HCT116 (cell line): Measurements from ENCODE around the gene TAF5L. TPM values are rescaled to one million over a fixed set of nuclear protein-coding genes. Genes with fewer than 3 reads are reported as not detected.

ENCODE experiments used
- ATAC-seq: fragments of 200-7000 bp; cut with Tn5 transposase; 2 replicates; pipeline ENCODE4 v1.9.1; 2020; ENCODE audit warnings: mild to moderate bottlenecking, moderate library complexity
- BruUV-seq: library from RNA; stranded (reverse); fragments of 400-500 nt; replicated peaks from 2 replicates; lab custom pipeline; 2021; lab: Mats Ljungman, UMichigan
- CTCF ChIA-PET: fragments of 300-600 bp; sonication (Branson Sonifier 250); formaldehyde crosslinking; loops from one replicate; lab custom pipeline; 2021; ENCODE audit warnings: antibody characterized with exemption; lab: Charles Lee
- POLR2A ChIA-PET: fragments of 300-600, 350-600 bp; sonication (Branson Sonifier 250); formaldehyde crosslinking; loops from one replicate; lab custom pipeline; 2021; ENCODE audit warnings: antibody characterized with exemption; lab: Charles Lee
- RAD21 ChIA-PET, 2 experiments: fragments of 300-600 bp; sonication (Branson Sonifier 250); formaldehyde crosslinking; loops; one replicate each; lab custom pipeline; 2023; ENCODE audit warnings: low total read pairs in 2 of 2; ENCODE audit not compliant: uncharacterized antibody in 2 of 2, unreplicated experiment in 2 of 2, low non-redundant PET in 1 of 2; lab: Charles Lee
- DNase-seq: peaks from one replicate; pipeline ENCODE4 v3.0.0-alpha.2; 2010; ENCODE audit warnings: low read depth, low spot score
- H2AFZ ChIP-seq: fragments of 200-600 bp; shearing (Covaris generic), sonication (generic); 2 replicates; pipeline ENCODE4 v1.6.1; 2017; ENCODE audit warnings: low read depth, mixed run types, mixed read lengths, antibody characterized with exemption, low read length; ENCODE audit not compliant: poor library complexity, severe bottlenecking
- H3K27ac ChIP-seq: 2 replicates; pipeline ENCODE4 v1.5.1; 2012; ENCODE audit warnings: low read depth, low read length
- H3K27me3 ChIP-seq: fragments of 200-600 bp; sonication (generic); 2 replicates; pipeline ENCODE4 v1.6.1; 2016; ENCODE audit warnings: mixed run types, low read length, mixed read lengths; ENCODE audit not compliant: insufficient read depth
- H3K36me3 ChIP-seq, 2 experiments: fragments of 200-500 bp in 1 of 2; fragments of 200-600 bp in 1 of 2; sonication (Bioruptor generic) in 1 of 2; sonication (generic) in 1 of 2; 2 replicates each; pipeline versions ENCODE4 v1.5.1 to v1.6.1; 2014 to 2016; ENCODE audit warnings: low read length in 2 of 2, inconsistent platforms in 1 of 2, mixed read lengths in 1 of 2, mixed run types in 1 of 2; ENCODE audit not compliant: insufficient read depth in 2 of 2, control insufficient read depth in 1 of 2
- H3K4me1 ChIP-seq, 2 experiments: fragments of 200-600 bp in 1 of 2; sonication (generic) in 1 of 2; 2 replicates each; pipeline versions ENCODE4 v1.5.1 to v1.6.1; 2012 to 2017; ENCODE audit warnings: low read length in 2 of 2, inconsistent platforms in 1 of 2, mild to moderate bottlenecking in 1 of 2, mixed read lengths in 1 of 2, mixed run types in 1 of 2, moderate library complexity in 1 of 2; ENCODE audit not compliant: insufficient read depth in 2 of 2, control insufficient read depth in 1 of 2
- H3K4me2 ChIP-seq: fragments of 200-600 bp; sonication (generic); 2 replicates; pipeline ENCODE4 v1.6.1; 2017; ENCODE audit warnings: mixed run types, low read length, mixed read lengths
- H3K4me3 ChIP-seq, 2 experiments: fragments of 200-600 bp in 1 of 2; sonication (generic) in 1 of 2; replicated peaks in 1 of 2; 2 replicates each; pipeline ENCODE4 v1.5.1; 2011 to 2016; ENCODE audit warnings: low read length in 2 of 2, control low read depth in 1 of 2, low read depth in 1 of 2, mild to moderate bottlenecking in 1 of 2, mixed read lengths in 1 of 2, mixed run types in 1 of 2
- H3K79me2 ChIP-seq: fragments of 200-600 bp; sonication (generic); 2 replicates; pipeline ENCODE4 v1.6.1; 2017; ENCODE audit warnings: mild to moderate bottlenecking, mixed run types, low read length, moderate library complexity, mixed read lengths; ENCODE audit not compliant: insufficient read depth
- H3K9ac ChIP-seq: fragments of 200-600 bp; sonication (generic); 2 replicates; pipeline ENCODE4 v1.6.1; 2016; ENCODE audit warnings: low read length, mixed read lengths
- H3K9me2 ChIP-seq: fragments of 200-600 bp; sonication (generic), shearing (Covaris generic); 2 replicates; pipeline ENCODE4 v1.6.1; 2017; ENCODE audit warnings: mixed run types, mild to moderate bottlenecking, moderate library complexity; ENCODE audit not compliant: insufficient read depth
- H3K9me3 ChIP-seq, 2 experiments: fragments of 200-500 bp in 1 of 2; fragments of 200-600 bp in 1 of 2; sonication (Bioruptor generic) in 1 of 2; sonication (generic) in 1 of 2; 2 replicates each; pipeline ENCODE4 v1.6.1; 2014 to 2017; ENCODE audit warnings: low read length in 2 of 2, mixed read lengths in 2 of 2, inconsistent platforms in 1 of 2, low read depth in 1 of 2, mild to moderate bottlenecking in 1 of 2, mixed run types in 1 of 2, moderate library complexity in 1 of 2; ENCODE audit not compliant: control insufficient read depth in 1 of 2, insufficient read depth in 1 of 2
- H4K20me1 ChIP-seq: fragments of 200-600 bp; sonication (generic), shearing (Covaris generic); 2 replicates; pipeline ENCODE4 v1.6.1; 2017; ENCODE audit warnings: mixed run types, mild to moderate bottlenecking, moderate library complexity; ENCODE audit not compliant: insufficient read depth
- CEBPB ChIP-seq: IDR thresholded peaks from 2 replicates; pipeline ENCODE4 v1.6.1; 2012; ENCODE audit warnings: low read depth
- EGR1 ChIP-seq: IDR thresholded peaks from 2 replicates; pipeline ENCODE4 v1.6.1; 2012; ENCODE audit warnings: low read depth
- ELF1 ChIP-seq: IDR thresholded peaks from 2 replicates; pipeline ENCODE4 v1.6.1; 2012; ENCODE audit warnings: low read depth, borderline replicate concordance
- EZH2 ChIP-seq: fragments of 200-600 bp; sonication (generic); IDR thresholded peaks from 2 replicates; pipeline ENCODE4 v1.6.1; 2017; ENCODE audit warnings: antibody characterized with exemption, mixed run types
- EZH2phosphoT487 ChIP-seq: fragments of 200-600 bp; IDR thresholded peaks from 2 replicates; pipeline ENCODE4 v1.6.1; 2018; ENCODE audit warnings: antibody characterized with exemption, borderline replicate concordance
- FOSL1 ChIP-seq: IDR thresholded peaks from 2 replicates; pipeline ENCODE4 v1.6.1; 2012; ENCODE audit warnings: low read depth
- POLR2AphosphoS5 ChIP-seq: IDR thresholded peaks from 2 replicates; pipeline ENCODE4 v1.6.1; 2011; ENCODE audit warnings: mild to moderate bottlenecking, low read depth, low read length, moderate library complexity
- SP1 ChIP-seq: IDR thresholded peaks from 2 replicates; pipeline ENCODE4 v1.6.1; 2012; ENCODE audit warnings: low read depth
- SRF ChIP-seq: IDR thresholded peaks from 2 replicates; pipeline ENCODE4 v1.6.1; 2012; ENCODE audit warnings: low read depth
- TCF7L2 ChIP-seq: IDR thresholded peaks from 2 replicates; pipeline ENCODE4 v1.7.0; 2011; ENCODE audit warnings: borderline replicate concordance, inconsistent platforms; ENCODE audit not compliant: insufficient read depth, insufficient read length; ENCODE audit errors: extremely low read depth
- ZNF274 ChIP-seq: fragments of 200-500 bp; sonication (Bioruptor generic); IDR thresholded peaks from 2 replicates; pipeline ENCODE4 v1.6.1; 2014; ENCODE audit warnings: mild to moderate bottlenecking, low read depth, low read length, inconsistent platforms
- intact Hi-C: fragments of 100-400 bp; cut with micrococcal nuclease; formaldehyde crosslinking; loops from 2 replicates; pipeline ENCODE4 v1.10.0; 2022
- total RNA-seq: library from RNA; stranded (reverse); gene quantifications from one replicate; pipeline ENCODE4 v1.2.1, GENCODE V29; 2021; ENCODE audit not compliant: unreplicated experiment
- TF ChIP-seq, protein P1 (sequence below), 3 experiments: fragments of 200-600 bp in 1 of 3; sonication (generic) in 1 of 3; IDR thresholded peaks in 2 of 3; conservative IDR thresholded peaks in 1 of 3; 2 replicates each; pipeline ENCODE4 v1.5.1; 2012 to 2017; ENCODE audit warnings: low read depth in 2 of 3, low read length in 2 of 3, antibody characterized with exemption in 1 of 3, borderline replicate concordance in 1 of 3, control low read depth in 1 of 3, mild to moderate bottlenecking in 1 of 3, mixed read lengths in 1 of 3, mixed run types in 1 of 3, moderate library complexity in 1 of 3; ENCODE audit not compliant: insufficient read depth in 1 of 3
- TF ChIP-seq, protein P2 (sequence below): IDR thresholded peaks from 2 replicates; pipeline ENCODE4 v1.6.1; 2012
- TF ChIP-seq, protein P3 (sequence below): IDR thresholded peaks from 2 replicates; pipeline ENCODE4 v1.6.1; 2012; ENCODE audit warnings: low read depth
- TF ChIP-seq, protein P4 (sequence below): IDR thresholded peaks from 2 replicates; pipeline ENCODE4 v1.6.1; 2011; ENCODE audit warnings: mild to moderate bottlenecking, low read length, moderate library complexity; ENCODE audit not compliant: insufficient replicate concordance; ENCODE audit errors: extremely low read depth

Gene TAF5L
- total RNA-seq, 1 experiment from 2014 or later = 22.4 TPM

DNA sequence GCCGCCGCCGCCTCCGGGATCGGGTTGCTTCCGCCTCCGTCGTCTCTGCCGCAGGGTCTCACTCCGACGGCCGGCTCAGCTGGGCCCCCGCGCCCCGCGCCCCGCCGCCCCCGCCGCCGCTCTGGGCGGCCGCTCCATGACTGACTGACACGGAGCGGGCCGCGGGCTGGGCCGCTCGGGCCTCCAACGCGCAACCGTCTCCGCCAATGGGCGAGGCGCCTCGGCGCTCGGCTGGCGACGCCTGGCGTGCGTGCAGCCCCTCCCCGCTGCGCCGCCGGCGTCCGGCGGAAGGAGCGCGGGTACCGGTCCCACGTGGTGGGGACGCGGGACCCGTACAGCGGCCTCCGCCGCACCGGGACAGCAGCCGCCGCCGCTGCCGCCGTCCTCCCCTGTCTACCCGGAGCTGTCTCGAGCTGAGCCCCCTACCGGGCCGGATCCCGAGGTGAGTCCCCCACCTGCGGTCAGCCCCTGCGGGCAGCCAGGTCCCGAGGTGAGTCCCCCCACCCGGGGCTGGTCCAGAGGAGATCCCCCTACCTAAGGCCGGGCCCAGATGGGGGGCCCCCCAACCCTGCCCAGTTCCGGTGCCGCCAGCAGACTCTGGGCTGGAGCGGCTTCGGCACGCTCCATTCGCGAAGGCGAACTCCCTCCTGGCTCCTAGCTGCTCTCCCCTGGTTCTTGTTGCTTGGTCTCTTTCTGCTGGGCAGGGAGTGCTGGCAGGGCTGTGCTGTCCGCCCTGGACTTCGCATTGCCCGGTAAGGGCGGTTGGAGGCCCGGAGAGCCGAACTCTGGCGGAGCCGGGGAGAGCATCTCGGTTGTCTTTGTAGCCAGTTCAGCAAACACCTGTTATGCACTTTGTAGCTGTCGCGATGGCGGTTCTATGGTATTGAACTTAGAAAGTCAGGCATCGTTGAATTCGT, at the start of gene TAF5L, which contains the start of gene URB2 (continued):
- TF ChIP-seq, protein P1, sequence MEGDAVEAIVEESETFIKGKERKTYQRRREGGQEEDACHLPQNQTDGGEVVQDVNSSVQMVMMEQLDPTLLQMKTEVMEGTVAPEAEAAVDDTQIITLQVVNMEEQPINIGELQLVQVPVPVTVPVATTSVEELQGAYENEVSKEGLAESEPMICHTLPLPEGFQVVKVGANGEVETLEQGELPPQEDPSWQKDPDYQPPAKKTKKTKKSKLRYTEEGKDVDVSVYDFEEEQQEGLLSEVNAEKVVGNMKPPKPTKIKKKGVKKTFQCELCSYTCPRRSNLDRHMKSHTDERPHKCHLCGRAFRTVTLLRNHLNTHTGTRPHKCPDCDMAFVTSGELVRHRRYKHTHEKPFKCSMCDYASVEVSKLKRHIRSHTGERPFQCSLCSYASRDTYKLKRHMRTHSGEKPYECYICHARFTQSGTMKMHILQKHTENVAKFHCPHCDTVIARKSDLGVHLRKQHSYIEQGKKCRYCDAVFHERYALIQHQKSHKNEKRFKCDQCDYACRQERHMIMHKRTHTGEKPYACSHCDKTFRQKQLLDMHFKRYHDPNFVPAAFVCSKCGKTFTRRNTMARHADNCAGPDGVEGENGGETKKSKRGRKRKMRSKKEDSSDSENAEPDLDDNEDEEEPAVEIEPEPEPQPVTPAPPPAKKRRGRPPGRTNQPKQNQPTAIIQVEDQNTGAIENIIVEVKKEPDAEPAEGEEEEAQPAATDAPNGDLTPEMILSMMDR (IDR thresholded peaks at IDR 0.05 in 2 of 3, conservative IDR thresholded peaks at IDR 0.05 in 1 of 3; ENCODE audit: borderline replicate concordance in 1 of 3, insufficient read depth in 1 of 3, low read depth in 2 of 3, low read length in 2 of 3) = no peak
- TF ChIP-seq, protein P2, sequence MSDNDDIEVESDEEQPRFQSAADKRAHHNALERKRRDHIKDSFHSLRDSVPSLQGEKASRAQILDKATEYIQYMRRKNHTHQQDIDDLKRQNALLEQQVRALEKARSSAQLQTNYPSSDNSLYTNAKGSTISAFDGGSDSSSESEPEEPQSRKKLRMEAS = peak; percentile 99
- TF ChIP-seq POLR2AphosphoS5 = peak; percentile 68

DNA sequence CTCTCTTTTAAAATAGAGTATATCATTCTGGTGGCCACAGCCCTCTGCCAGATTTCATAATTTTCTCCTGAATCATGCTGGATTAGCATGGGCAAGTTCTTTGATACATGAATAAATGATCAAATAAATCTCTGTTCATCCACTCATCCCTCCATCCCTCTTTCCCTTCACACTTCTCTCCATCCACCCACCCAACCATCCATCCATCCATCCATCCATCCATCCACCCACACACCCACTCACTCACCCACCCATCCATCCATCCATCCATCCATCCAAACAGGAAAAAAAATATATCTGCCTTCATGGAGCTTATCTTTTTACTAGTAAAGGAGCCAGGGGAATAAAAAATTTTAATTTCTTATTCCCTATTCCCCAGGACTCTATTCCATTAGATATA, 49.5 kb upstream of the TAF5L start:
- H3K4me3 ChIP-seq = no peak overlapping the region
- POLR2A ChIA-PET = no interaction called here
- H3K27me3 ChIP-seq = no peaks in the 10 kb centered on the region
- ATAC-seq (no peak), DNase-seq (no peak)
- intact Hi-C loops = no loop called here
- no peaks in the 10 kb centered on the region for H3K9me3 ChIP-seq
- RAD21 ChIA-PET = no interaction called here
- H3K4me2 ChIP-seq = no peak overlapping the region
- H3K9me2 ChIP-seq = no peaks in the 10 kb centered on the region
- BruUV-seq = no TSS peak
- H3K36me3 ChIP-seq = no peaks in the 10 kb centered on the region
- H3K9ac ChIP-seq = no peak overlapping the region
- TF ChIP-seq TCF7L2 = no peak
- TF ChIP-seq, protein P3, sequence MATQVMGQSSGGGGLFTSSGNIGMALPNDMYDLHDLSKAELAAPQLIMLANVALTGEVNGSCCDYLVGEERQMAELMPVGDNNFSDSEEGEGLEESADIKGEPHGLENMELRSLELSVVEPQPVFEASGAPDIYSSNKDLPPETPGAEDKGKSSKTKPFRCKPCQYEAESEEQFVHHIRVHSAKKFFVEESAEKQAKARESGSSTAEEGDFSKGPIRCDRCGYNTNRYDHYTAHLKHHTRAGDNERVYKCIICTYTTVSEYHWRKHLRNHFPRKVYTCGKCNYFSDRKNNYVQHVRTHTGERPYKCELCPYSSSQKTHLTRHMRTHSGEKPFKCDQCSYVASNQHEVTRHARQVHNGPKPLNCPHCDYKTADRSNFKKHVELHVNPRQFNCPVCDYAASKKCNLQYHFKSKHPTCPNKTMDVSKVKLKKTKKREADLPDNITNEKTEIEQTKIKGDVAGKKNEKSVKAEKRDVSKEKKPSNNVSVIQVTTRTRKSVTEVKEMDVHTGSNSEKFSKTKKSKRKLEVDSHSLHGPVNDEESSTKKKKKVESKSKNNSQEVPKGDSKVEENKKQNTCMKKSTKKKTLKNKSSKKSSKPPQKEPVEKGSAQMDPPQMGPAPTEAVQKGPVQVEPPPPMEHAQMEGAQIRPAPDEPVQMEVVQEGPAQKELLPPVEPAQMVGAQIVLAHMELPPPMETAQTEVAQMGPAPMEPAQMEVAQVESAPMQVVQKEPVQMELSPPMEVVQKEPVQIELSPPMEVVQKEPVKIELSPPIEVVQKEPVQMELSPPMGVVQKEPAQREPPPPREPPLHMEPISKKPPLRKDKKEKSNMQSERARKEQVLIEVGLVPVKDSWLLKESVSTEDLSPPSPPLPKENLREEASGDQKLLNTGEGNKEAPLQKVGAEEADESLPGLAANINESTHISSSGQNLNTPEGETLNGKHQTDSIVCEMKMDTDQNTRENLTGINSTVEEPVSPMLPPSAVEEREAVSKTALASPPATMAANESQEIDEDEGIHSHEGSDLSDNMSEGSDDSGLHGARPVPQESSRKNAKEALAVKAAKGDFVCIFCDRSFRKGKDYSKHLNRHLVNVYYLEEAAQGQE = no peak
- TF ChIP-seq SRF = no peak
- no peak for TF ChIP-seq EGR1
- no peak for TF ChIP-seq EZH2
- TF ChIP-seq ZNF274 = no peak
- TF ChIP-seq, protein P4, sequence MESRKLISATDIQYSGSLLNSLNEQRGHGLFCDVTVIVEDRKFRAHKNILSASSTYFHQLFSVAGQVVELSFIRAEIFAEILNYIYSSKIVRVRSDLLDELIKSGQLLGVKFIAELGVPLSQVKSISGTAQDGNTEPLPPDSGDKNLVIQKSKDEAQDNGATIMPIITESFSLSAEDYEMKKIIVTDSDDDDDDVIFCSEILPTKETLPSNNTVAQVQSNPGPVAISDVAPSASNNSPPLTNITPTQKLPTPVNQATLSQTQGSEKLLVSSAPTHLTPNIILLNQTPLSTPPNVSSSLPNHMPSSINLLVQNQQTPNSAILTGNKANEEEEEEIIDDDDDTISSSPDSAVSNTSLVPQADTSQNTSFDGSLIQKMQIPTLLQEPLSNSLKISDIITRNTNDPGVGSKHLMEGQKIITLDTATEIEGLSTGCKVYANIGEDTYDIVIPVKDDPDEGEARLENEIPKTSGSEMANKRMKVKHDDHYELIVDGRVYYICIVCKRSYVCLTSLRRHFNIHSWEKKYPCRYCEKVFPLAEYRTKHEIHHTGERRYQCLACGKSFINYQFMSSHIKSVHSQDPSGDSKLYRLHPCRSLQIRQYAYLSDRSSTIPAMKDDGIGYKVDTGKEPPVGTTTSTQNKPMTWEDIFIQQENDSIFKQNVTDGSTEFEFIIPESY = no peak
- no peak for TF ChIP-seq ELF1
- no peak for TF ChIP-seq POLR2AphosphoS5
- TF ChIP-seq EZH2phosphoT487 = no peak
- no peak for TF ChIP-seq FOSL1
- TF ChIP-seq SP1 = no peak
- no peak for TF ChIP-seq CEBPB
- TF ChIP-seq, all 23 proteins: peak for 0
- Histone ChIP-seq H3K4me1 (no peaks in the 10 kb centered on the region), H4K20me1 (no peaks in the 10 kb centered on the region), H2AFZ (no peak overlapping the region), H3K27ac (no peak overlapping the region), H3K79me2 (no peaks in the 10 kb centered on the region)
- CTCF ChIA-PET = no interaction called here
